CD4-positive, alpha-beta T cell (primary cell): Measurements from ENCODE around the gene ABCA13. TPM values are rescaled to one million over a fixed set of nuclear protein-coding genes. Genes with fewer than 3 reads are reported as not detected.

Source experiments
- ATAC-seq: fragments of 200-7000 bp; cut with Tn5 transposase; one replicate; pipeline ENCODE4 v1.10.0; 2022; ENCODE audit warnings: mild to moderate bottlenecking; ENCODE audit not compliant: poor library complexity
- CTCF ChIA-PET: fragments of 350-600 bp; sonication (Branson Sonifier 250); formaldehyde crosslinking; loops from one replicate; lab custom pipeline; 2021; ENCODE audit warnings: antibody characterized with exemption, inconsistent platforms; lab: Charles Lee
- POLR2A ChIA-PET: fragments of 350-600 bp; sonication (Branson Sonifier 250); formaldehyde crosslinking; loops from one replicate; lab custom pipeline; 2021; ENCODE audit warnings: antibody characterized with exemption, inconsistent platforms; lab: Charles Lee
- DNase-seq, 14 experiments: peaks; one replicate each; pipeline ENCODE4 v3.0.0-alpha.2; 2013 to 2020; ENCODE audit warnings: mixed read lengths in 2 of 14
- H3K27ac ChIP-seq, 2 donors: one replicate each; pipeline versions ENCODE4 v1.5.1 to v1.7.0; 2013; ENCODE audit warnings: low read length in 2 of 2, low read depth in 1 of 2, mild to moderate bottlenecking in 1 of 2
- H3K27me3 ChIP-seq, 2 experiments: 1 replicate in 1 of 2; 2 replicates in 1 of 2; pipeline versions ENCODE4 v1.6.1 to v1.7.0; 2013; ENCODE audit warnings: low read length in 2 of 2, control low read depth in 1 of 2, mild to moderate bottlenecking in 1 of 2, moderate library complexity in 1 of 2; ENCODE audit not compliant: insufficient read depth in 2 of 2, control insufficient read depth in 1 of 2
- H3K36me3 ChIP-seq: one replicate; pipeline ENCODE4 v1.6.1; 2013; ENCODE audit warnings: low read length, control low read depth; ENCODE audit not compliant: insufficient read depth
- H3K4me1 ChIP-seq: one replicate; pipeline ENCODE4 v1.6.1; 2013; ENCODE audit warnings: low read length, control low read depth; ENCODE audit not compliant: insufficient read depth
- H3K4me3 ChIP-seq: one replicate; pipeline ENCODE4 v1.5.1; 2013; ENCODE audit warnings: mild to moderate bottlenecking, low read length, moderate library complexity
- H3K9me3 ChIP-seq, 2 experiments: 1 replicate in 1 of 2; 2 replicates in 1 of 2; pipeline versions ENCODE4 v1.6.1 to v1.7.0; 2013; ENCODE audit warnings: low read length in 2 of 2, mild to moderate bottlenecking in 2 of 2, control low read depth in 1 of 2, moderate library complexity in 1 of 2; ENCODE audit not compliant: control insufficient read depth in 1 of 2, insufficient read depth in 1 of 2
- H3K27ac Mint-ChIP-seq: one replicate; pipeline ENCODE4 v1.8.0; 2020; ENCODE audit warnings: mixed read lengths
- H3K27me3 Mint-ChIP-seq: one replicate; pipeline ENCODE4 v1.8.0; 2021; ENCODE audit warnings: mixed read lengths
- H3K36me3 Mint-ChIP-seq: one replicate; pipeline ENCODE4 v1.8.0; 2021; ENCODE audit warnings: low read depth, mixed read lengths
- H3K4me1 Mint-ChIP-seq: one replicate; pipeline ENCODE4 v1.8.0; 2021; ENCODE audit warnings: low read depth, mixed read lengths
- H3K4me3 Mint-ChIP-seq: one replicate; pipeline ENCODE4 v1.8.0; 2020; ENCODE audit warnings: mild to moderate bottlenecking, mixed read lengths
- H3K9me3 Mint-ChIP-seq: one replicate; pipeline ENCODE4 v1.8.0; 2020; ENCODE audit warnings: mixed read lengths
- intact Hi-C, 2 experiments: fragments of 100-400 bp; cut with DNase I in 1 of 2; cut with micrococcal nuclease in 1 of 2; formaldehyde crosslinking; loops; one replicate each; pipeline versions ENCODE4 v1.15.1 to v1.9.0; 2023 to 2025; cut with DNase I, micrococcal nuclease
- total RNA-seq, 174 experiments: library from RNA in 2 of 174; stranded (reverse) in 2 of 174; gene quantifications; one replicate each; pipeline ENCODE4 v1.2.3 and lab custom pipeline; 2021 to 2026
- TF ChIP-seq, protein P1 (sequence below): fragments of 200-600 bp; IDR thresholded peaks from one replicate; pipeline ENCODE4 v1.8.0; 2022; ENCODE audit warnings: antibody characterized with exemption, mild to moderate bottlenecking

ABCA13 gene
- total RNA-seq, 2 experiments from 2014 or later: not detected

DNA sequence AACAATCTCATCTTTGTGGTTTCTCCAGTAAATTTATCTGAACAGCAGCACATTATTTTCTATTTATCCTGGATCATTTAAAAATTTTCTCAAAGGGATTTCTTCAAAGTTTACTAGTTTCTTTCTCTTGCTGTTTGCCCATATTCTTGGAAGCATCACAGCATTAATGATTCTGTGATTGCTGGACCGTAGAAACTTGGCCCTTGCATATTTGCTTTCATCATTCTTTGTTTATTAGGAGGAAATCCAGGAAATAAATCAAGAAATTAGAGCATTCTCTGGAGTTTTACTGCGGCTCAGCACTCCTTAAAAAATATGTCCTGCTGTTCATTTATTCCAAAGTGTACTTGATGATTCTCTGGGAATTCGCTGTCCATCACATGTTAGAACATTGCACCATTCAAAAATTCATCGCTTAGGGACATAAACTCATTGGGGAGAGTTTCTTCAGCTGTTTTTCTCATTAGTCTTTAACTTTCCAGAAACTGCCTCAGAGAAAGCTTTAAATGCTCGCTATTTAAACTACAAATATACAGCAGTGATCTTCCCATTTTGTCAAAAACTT lies 489.1 kb downstream of the ABCA13 start:
- POLR2A ChIA-PET: no interaction called here
- Mint-ChIP-seq H3K27me3 (no peaks in the 10 kb centered on the region), H3K36me3 (no peaks in the 10 kb centered on the region), H3K9me3 (no peaks in the 10 kb centered on the region), H3K27ac (no peak overlapping the region), H3K4me3 (no peak overlapping the region), H3K4me1 (no peaks in the 10 kb centered on the region)
- TF ChIP-seq, protein P1, sequence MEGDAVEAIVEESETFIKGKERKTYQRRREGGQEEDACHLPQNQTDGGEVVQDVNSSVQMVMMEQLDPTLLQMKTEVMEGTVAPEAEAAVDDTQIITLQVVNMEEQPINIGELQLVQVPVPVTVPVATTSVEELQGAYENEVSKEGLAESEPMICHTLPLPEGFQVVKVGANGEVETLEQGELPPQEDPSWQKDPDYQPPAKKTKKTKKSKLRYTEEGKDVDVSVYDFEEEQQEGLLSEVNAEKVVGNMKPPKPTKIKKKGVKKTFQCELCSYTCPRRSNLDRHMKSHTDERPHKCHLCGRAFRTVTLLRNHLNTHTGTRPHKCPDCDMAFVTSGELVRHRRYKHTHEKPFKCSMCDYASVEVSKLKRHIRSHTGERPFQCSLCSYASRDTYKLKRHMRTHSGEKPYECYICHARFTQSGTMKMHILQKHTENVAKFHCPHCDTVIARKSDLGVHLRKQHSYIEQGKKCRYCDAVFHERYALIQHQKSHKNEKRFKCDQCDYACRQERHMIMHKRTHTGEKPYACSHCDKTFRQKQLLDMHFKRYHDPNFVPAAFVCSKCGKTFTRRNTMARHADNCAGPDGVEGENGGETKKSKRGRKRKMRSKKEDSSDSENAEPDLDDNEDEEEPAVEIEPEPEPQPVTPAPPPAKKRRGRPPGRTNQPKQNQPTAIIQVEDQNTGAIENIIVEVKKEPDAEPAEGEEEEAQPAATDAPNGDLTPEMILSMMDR: no peak
- ATAC-seq: no peak
- H3K4me3 ChIP-seq: no peak overlapping the region
- CTCF ChIA-PET: no interaction called here
- H3K27ac ChIP-seq: no peak overlapping the region
- H3K27me3 ChIP-seq: no peaks in the 10 kb centered on the region
- H3K36me3 ChIP-seq: no peaks in the 10 kb centered on the region
- no peaks in the 10 kb centered on the region for H3K4me1 ChIP-seq
- no peak for DNase-seq
- H3K9me3 ChIP-seq: no peaks in the 10 kb centered on the region
- intact Hi-C loops: no loop called here

DNA sequence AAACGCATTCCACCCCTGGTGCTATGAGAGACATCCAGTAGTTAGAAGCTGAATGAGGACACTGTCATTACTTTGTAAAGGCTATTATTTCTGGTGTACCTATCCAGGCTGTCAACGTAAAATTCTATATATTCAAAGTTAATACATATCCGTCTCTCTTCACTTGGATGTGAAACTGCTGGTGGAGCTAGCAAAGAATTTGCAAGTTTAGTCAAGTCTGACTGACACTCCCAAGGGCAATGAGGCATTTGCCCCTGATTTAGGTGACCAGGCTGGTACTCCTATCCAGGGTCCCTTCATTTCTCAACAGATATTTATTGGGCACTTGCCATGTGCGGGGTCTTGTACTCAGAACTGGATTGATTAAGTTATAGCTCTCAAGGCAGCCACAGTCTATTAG lies 493.0 kb downstream of the ABCA13 start:
- Mint-ChIP-seq H3K27ac (no peak overlapping the region), H3K9me3 (no peaks in the 10 kb centered on the region), H3K27me3 (no peaks in the 10 kb centered on the region), H3K36me3 (no peaks in the 10 kb centered on the region), H3K4me3 (no peak overlapping the region), H3K4me1 (no peaks in the 10 kb centered on the region)
- no peaks in the 10 kb centered on the region for H3K36me3 ChIP-seq
- ATAC-seq: no peak
- intact Hi-C loops: no loop called here
- no peaks in the 10 kb centered on the region for H3K4me1 ChIP-seq
- no peaks in the 10 kb centered on the region for H3K27me3 ChIP-seq
- no peak for DNase-seq
- no peaks in the 10 kb centered on the region for H3K9me3 ChIP-seq
- ChIA-PET POLR2A (no interaction called here), CTCF (no interaction called here)
- no peak overlapping the region for H3K27ac ChIP-seq
- no peak overlapping the region for H3K4me3 ChIP-seq
- TF ChIP-seq, protein P1: no peak

- H3K27me3 ChIP-seq: no peaks in the 10 kb centered on the region
- H3K4me1 ChIP-seq: no peaks in the 10 kb centered on the region
- CTCF ChIA-PET: no interaction called here
- H3K4me3 ChIP-seq: no peak overlapping the region
- H3K27ac Mint-ChIP-seq: no peak overlapping the region
- no peak for ATAC-seq
- H3K27me3 Mint-ChIP-seq: no peaks in the 10 kb centered on the region
- TF ChIP-seq, protein P1: no peak
- no peaks in the 10 kb centered on the region for H3K4me1 Mint-ChIP-seq
- H3K27ac ChIP-seq: no peak overlapping the region
- POLR2A ChIA-PET: no interaction called here
- no peak overlapping the region for H3K4me3 Mint-ChIP-seq
- no peaks in the 10 kb centered on the region for H3K9me3 Mint-ChIP-seq
- no peaks in the 10 kb centered on the region for H3K9me3 ChIP-seq
- intact Hi-C loops: no loop called here
- no peaks in the 10 kb centered on the region for H3K36me3 Mint-ChIP-seq
- no peak for DNase-seq
- H3K36me3 ChIP-seq: no peaks in the 10 kb centered on the region
Observed at GRCh38 chr7:48665353-48666135, 494.3 kb downstream of the ABCA13 start.
